IPS-11a (cell line): ENCODE measurements around the gene NRF1.

ENCODE experiments used
- H3K4me3 ChIP-seq: one replicate; pipeline ENCODE4 v1.5.1; 2013; ENCODE audit warnings: low read depth, low read length, control low read depth

NRF1 gene

DNA sequence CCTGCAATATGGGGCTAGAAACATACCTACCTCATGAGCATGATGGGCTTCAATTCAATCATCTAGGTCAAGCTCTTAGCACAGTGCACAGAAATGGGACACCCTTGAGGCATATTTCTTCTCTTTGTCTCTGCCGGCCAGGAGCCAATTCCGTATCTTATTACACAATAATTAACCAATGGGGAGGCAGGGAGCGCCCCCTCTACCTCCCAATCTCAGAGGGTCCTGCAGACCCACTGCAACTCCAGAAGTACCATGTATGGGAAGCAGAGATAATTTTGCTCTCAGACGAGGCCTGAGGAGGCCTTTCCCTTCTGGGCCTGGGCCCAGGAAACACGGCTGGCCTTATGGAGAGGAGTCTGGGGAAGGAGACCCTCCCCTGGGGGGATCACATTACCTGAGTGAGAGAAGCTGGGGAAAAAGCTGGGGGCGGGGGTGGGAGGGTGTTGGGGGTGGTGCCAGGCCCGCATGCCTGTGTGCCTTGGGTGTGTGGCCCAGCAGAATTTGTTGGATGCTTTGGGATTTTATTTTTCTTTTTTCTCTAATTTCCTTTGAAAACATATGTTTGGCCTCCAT, 185.8 kb downstream of the NRF1 start:
- H3K4me3 ChIP-seq = no peak overlapping the region

DNA sequence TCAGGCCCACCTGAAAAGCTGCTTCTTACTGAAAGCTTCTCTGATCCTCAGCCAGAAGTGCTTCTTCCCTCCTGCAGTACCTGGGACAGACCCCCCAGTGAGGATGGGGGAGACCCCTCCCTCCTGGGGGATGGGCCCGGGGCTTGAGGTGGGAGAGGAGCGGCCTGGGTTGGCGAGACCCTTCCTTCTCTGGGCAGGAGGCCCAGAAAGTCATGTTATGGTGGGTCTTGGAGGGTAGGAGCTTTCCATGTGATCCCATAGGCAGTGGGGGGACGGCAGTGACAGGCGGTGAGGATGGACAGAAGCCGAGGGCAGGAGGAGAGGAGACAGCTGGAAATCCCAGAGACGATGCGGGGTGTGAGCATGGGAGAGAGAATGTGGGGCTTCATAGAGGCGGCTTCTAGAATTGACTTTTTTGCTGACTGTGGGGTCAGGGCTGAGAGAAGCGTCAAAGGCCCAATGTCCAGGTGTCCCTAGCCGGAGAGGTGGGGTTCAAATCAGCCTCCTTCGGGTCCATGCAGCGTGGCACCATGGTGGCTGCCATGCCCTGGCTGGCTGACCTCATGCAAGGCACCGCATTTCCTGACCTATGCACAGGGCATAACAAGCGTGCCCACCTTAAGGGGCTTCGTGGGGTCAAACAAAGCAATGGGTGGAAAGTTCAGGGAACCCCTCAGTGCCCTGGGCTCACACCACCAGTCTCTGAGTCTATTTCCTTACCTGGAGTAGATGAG, 187.3 kb downstream of the NRF1 start:
- no peak overlapping the region for H3K4me3 ChIP-seq

DNA sequence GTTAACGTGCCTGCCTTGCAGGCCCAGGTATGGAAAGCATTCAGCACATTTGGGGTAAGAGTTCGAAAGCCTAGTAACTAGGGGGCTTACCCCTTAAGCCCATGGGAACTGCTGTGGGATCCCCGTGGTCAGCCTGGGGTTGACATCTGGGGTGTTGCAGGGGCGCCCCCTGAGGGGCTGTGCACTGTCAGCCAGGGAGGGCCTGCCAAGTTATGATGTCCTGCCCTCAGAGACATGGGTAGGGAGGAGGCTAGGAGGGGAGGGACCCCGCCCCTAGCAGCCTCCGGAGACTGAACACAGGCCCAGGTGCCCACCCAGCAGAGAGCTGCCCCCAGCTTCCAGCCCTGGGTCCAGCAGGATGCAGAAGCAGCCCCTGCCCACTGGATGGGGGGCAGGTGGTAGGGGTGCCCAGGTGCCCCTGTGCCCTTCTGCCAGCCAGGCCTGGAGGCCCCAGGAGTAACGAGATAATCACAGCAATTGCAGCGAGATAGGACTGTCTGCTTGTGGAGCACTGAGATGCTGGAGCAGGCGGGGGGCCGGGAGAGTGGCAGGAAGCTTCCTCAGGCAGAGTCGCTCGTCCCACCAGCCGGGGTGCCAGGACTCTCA, 187.9 kb downstream of the NRF1 start:
- no peak overlapping the region for H3K4me3 ChIP-seq

DNA sequence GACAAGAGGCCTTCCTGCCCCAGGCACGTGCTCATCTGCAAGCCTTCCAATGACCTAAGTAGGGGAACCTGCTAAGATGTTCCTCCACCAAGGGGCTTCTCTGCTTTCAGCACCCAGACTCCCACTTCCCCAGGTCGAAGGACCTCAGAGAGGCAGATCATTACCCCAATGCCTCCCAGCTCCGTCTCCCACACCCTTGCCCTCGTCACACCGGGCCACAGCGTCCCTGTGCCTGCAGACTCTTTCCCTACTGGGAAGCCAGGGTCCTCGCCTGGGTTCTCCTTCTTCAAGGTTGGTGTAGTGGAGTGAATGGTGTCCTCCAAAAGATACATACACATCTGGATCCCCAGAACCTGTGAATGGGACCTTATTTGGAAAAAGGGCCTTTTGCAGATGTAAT, 189.4 kb downstream of the NRF1 start:
- no peak overlapping the region for H3K4me3 ChIP-seq

DNA sequence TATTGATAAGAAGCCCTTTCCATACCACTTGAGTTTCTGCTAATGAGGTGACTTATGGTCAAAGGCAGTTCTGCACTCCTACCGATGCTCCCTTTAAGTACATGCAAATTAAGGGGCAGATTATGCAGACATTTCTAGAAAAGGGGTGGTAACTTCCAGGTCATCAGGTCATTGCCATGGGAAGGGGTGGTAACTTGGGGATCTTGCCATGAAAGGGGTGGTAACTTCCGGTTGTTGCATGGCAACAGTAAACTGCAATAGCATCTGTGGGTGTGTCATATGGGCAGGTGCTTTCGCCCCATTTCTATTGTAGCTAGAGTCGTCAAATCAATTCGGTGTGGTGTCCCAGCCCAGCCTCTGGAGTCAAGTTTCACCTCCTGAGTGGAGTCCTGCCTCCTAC, 190.4 kb downstream of the NRF1 start:
- no peak overlapping the region for H3K4me3 ChIP-seq

DNA sequence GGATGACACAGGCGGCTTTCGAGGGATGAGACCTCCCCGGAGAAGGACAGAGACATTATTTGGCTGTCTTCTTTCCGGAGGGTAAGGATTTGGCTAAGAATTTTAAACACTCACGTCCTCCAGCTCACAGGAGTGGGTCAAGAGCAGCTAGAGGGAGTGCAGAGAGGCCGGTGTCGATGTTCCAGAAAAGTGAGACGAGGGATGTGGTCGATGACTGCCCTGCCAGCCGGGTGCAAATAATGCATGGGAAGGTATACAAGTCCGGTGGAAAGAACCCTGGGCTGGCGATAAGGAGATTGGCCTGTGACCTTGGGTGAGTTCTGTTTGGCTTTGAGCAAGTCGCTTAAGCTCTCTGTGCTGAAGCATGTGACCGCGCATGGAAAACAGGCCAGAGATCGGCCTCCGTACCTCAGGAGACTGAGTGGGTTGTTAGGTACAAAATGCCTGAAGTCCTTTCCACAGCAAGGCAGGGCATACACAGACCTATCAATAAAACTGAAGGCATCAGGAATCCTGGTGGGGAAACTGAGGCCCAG, 192.1 kb downstream of the NRF1 start:
- no peak overlapping the region for H3K4me3 ChIP-seq

DNA sequence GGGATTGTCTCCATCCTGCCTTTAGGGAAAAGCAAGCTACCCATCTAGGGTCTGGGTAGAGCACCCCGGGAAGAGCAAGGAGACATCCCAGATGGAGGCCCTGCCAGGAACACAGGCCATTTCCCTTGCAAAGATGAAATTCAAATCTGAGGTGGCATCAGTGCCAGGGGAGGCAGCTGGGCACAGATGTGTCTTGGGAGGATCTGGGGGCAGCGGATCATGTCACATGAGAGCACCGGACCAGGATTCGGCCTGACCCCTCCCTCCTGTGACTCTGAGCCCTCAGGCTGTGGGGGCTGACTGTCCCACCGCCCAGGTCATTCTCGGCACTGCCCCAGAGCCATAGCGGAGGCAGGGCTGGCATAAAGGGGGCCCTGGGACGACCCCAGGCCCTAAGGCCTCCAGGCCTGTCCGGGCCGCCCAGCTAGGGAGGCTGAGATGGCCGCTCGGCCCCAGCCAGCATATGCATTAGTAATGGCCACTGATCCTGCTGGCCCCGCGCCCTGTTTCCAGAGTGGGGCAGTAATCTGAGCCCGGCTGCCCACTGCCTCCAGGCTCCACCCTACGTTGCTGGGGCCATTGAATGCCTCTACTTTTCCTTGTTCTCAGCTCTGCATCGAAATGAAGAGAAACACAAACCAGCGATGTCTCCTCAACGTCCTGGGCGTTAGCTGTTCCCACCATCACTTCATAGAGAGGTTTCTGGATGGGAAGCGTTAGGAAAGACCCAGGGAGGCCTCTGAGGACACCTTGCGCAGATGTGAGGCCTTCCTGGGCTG, 192.8 kb downstream of the NRF1 start:
- H3K4me3 ChIP-seq = no peak overlapping the region

DNA sequence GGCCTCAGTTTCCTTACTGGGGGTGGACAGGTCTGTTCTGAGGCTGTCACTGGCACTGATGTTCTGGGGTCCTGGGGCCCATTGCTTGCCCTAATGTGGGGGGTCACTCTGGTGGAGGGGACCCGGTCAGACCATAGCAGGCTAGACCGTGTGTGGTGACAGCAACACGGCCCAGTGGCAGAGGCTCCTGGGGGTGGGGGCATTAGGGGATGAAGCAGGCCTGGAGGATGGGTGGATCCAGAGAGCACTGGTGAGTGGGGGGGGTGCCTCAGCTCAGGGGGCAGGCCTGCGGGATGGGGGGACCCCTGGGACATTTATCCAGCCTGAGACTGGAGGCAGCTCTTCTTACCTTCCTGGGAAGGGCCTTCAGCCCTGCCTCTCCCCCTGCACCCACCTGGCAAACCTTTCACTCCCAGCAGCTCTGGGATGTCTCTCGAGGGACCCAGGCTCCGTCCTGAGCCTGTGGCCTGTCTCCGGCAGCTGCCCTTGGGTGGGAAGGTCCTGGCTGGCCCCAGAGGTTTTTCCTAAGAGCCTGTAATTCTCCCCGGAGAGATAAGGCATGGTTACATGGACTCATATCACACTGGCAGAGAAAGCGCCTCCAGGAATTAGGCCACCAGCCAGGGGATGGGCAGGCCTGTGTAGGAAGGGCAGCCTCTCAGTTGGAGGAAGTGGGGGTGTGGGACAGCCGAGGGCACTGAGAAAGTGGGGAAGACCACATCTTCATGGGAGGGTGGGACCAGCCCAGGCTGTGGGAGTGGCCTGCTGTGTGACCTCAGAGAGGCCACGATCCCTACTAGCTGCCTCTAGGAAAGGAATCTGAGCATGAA, 193.6 kb downstream of the NRF1 start:
- no peak overlapping the region for H3K4me3 ChIP-seq
